Fibroblast of skin of left quadriceps (primary cell): ENCODE measurements around the gene TTF2.
"Not testable (repeated sequence)": the region's sequence is repeated elsewhere in the genome, so short reads cannot be mapped to it uniquely, and the experiment has no call there.

ENCODE experiments used
- DNase-seq, 2 experiments: peaks; one replicate each; pipeline ENCODE4 v3.0.0-alpha.2; 2013; ENCODE audit warnings: low read depth in 2 of 2

The TTF2 gene

DNA sequence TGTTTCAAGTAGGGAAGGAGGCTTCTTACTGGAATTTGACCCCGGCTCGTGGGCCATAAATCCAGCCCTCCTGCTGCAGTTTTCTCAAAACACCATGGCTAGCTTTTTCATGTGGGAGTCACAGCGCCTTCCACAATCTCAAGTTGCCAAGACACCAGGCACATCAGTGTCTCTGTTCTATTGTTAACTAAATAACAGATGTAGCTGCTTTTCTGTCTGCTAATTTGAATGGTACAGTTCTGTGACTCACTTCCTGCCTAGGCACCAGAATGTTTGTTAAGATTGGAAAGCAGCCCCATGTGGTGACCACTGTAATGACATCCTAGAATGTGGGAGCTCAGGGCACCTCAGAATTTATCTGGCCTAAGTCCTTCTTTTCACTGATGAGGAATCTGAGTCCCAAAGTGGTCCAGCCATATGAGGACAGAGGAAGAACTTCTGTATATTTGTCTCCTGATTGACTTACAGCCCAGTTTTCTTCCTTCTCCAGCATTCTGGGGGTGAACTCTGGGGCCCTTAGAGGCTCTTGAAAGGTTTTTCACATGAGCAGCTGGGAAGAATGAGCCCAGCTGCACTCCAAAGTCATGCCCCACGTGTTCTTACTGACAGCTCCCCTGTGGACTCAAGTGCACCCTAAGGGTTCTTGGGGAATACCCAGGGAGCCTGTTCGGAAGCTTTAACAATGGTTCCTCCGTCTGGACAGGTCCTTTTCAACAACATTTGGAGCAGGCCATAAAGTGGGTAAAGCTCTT is 33.9 kb downstream of the TTF2 start:
- DNase-seq = no peak

DNA sequence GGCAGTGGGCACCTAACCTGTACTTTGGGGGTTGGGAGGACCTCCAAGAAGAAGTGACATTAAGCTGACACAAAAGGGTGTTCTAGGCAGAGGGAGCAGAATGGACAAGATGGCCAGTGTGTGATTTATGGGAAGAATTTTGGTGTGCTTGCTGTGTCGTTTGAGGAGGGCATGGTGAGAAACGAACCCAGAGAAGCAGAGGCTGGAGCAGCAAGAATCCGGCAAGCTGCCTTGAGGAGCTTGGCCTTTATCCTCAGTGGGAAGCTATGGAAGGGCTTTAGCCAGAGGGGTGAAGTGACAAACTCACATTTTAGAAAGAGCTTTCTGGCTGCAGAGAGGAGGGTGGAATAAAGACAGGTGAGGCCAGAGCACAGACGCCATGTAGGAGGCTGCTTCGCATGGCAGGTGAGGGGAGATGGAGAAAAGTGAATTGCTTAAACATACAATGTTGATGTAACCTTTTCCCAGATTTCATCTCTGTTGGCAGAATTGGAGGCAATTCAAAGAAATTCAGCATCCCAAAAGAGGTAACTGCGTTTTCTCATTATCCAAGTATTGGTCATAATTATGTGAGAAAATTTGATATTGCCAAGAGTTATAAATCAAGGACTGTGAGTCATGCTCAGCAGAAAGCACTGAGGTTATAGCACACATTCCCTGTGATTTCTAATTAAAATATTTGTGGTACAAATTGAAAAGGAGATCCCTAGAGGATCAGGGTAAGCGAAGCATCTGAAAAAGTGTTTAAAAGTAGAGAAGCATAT is 34.9 kb downstream of the TTF2 start:
- DNase-seq = peak; percentile 87 to 89

- DNase-seq = no peak
These were observed 36.9 kb downstream of the TTF2 start for GRCh38 chr1:117096951-117097408.

DNA sequence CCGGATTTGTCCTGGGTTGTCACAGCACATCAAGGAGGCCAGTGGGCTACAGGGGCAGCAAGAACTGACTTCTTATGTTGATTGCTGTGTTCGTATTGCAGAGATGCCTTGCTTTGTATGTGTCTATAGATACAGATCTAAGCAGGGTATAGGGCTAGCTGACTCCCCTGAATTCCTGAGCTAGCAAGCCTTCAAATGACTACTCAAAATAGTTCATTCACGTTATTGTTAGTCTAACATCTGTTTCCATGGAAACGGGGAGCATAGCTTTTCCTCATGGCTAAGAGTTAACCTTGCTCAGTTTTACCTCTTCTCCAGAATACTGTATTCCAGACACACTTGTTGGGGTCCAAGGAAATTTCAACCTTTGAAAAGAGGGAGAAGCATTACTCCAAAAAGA is 37.3 kb downstream of the TTF2 start:
- DNase-seq = no peak

DNA sequence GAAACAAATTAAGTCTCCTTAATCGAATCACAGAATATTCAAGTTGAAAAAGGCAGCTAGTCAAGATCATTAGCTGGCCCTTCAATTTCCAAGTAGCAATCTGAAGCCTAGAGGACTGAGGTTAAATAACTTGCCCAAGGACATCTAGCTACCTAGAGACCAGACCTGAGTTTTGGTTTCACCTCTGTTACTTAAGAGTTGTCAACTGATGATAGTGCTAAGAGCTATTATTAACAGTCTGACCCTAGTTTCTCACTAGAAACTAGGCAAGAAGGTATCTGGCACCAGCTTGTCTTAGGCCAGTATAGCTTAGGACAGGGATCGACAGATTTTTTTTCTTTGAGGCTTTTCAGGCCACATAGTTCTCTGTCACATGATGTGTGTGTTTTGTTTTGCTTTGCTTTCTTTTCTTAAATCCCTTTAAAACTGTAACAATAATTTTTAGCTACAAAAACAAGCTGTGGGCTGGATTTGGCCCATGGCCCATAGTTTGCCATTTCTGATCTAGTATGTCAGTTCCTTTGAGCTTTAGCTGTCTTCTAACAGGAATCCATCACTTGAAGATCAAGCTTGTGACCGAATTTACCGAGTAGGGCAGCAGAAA is 38.3 kb downstream of the TTF2 start:
- DNase-seq = no peak

DNA sequence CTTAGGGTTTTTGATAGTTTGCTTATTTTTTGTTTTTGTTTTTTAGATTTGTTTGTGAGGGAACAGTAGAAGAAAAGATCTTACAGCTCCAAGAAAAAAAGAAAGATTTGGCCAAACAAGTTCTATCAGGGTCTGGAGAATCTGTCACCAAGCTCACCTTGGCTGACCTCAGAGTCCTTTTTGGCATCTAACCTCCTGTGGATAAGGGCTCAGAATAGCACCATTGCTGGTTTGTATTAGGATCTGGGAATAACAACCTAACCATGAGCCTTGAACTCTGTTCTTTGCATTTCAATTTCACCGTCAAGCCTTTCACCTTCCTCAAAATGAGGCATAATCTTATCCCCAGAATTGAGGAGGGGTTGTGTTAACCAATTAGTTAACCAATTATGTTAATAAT is 41.2 kb downstream of the TTF2 start:
- DNase-seq = no peak

- not testable (repeated sequence) for DNase-seq
These were observed 41.7 kb downstream of the TTF2 start for GRCh38 chr1:117101858-117102257.

DNA sequence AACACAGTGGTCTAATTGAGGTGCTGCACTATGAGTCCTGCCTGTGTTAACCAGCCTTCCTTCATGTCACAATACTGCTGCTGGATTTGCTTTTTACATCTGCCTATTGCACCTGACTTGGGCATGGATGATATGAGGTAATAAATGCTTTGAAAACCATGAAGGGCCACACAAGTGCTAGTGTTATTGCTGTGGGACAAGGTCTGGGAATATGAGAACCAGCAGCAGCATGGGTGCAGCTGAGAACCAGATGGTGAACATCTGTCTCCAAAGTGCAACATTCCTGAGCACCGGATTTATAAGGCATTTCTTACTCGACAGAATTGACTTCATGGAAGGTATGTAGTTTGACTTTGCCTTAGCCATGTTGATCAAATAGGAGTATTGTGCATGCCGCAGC is 44.9 kb downstream of the TTF2 start:
- DNase-seq = peak; percentile 53 to 54

GRCh38 chr1:117105722-117106121 is 45.6 kb downstream of the TTF2 start:
- DNase-seq = no peak

DNA sequence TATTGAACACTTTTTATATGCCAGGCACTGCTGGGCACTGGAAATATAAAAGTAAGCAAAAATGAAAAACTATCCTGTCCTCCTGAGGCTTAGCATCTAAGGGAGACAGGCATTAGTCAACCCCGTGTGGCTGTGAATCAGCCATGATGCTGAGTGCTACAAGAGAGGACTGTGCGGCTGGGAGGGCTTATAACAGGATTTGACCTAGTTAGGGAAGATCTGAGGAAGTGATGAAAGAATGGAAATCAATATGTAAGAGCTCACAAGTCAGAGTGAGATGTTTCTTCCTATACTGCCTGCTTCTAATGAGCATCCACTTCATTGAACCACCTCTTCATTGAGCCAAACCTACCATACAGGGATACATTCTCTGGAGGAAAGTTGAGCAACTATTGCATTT is 46.4 kb downstream of the TTF2 start:
- DNase-seq = no peak

- DNase-seq = no peak
These were observed 47.2 kb downstream of the TTF2 start for GRCh38 chr1:117107364-117107763.

- no peak for DNase-seq
These were observed 50.6 kb downstream of the TTF2 start for GRCh38 chr1:117110774-117111173.

- DNase-seq = no peak
These were observed 52.1 kb downstream of the TTF2 start for GRCh38 chr1:117112047-117112717.

DNA sequence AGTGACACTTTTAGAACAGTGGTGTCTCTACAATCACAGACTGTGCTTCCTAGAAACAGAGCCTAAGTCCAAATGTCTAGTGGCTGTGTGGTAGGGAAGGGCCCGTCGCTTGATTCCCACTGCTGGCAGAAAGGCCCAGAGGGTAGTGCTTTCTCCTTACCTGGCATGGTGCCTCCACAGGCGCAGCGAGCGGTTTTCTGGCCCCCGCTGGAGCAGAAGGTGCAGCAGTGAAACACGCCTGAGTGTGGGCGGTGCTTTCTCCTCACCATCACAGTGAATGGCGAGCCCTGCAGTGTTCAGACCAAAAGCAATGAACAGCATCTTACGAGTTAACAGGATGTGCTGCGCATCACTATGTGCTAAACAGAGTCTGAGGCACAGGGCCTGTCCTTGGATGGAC is 53.1 kb downstream of the TTF2 start:
- no peak for DNase-seq

- DNase-seq = no peak
These were observed 54.8 kb downstream of the TTF2 start for GRCh38 chr1:117114877-117115276.

GRCh38 chr1:117116090-117116783 is 56.1 kb downstream of the TTF2 start:
- no peak for DNase-seq

GRCh38 chr1:117116784-117117130 is 56.6 kb downstream of the TTF2 start:
- DNase-seq = no peak

DNA sequence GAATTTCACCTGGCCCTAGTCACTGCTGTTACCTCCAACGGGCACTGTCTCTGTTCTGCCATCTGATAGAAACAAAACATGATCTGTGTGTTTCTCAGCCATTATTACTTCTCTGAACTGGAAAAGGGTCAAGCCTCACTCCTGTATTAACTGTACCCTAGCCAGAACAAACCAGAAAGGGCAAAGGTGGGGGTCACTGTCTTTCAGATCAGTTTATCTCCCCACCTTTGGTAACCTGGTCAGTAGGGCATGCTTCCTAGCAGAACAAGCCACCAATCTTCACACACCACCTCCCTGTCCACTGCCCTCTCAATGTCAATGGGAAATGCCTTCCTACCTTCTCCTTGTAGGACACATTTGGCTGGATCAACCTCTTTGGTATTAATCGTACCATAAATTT is 57.6 kb downstream of the TTF2 start:
- no peak for DNase-seq

- no peak for DNase-seq
These were observed 58.0 kb downstream of the TTF2 start for GRCh38 chr1:117118137-117118536.

- not testable (repeated sequence) for DNase-seq
These were observed 59.0 kb downstream of the TTF2 start for GRCh38 chr1:117119144-117119543.

GRCh38 chr1:117120774-117121588 is 60.9 kb downstream of the TTF2 start:
- no peak for DNase-seq
